Hematopoietic multipotent progenitor cell treated with erythropoietin and hydrocortisone succinate and interleukin-3 and kit ligand, for 8 days (in vitro differentiated cells): ENCODE data around the gene CDR2L.

Experiments used
- DNase-seq: peaks from one replicate; pipeline ENCODE4 v3.0.0-alpha.2; 2015

Gene CDR2L

DNA sequence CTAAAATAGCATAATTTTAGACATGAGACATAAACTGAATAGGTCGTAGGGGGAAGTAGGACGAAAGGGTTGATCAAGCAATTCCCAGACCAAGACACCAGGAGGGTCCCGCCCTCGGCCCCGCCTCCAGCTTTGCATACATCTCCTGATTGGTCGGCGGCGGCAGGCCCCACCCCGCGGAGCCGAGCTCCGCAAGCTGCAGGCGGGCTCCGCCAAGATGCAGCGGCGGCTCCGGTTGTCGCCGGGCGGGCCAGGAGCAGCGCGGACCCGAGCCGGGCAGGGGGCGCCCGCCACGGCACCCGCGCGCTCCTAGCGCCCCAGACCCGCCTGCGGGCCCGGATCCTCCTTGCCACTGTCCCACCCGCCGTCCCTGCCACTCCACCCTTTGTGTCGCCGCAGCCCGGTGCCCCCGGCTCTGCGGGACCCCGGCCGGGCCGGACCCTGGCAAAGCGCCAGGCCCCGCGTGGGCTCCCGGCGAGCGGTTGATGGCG lies at the start of gene CDR2L:
Gene CDR2L (plus strand): TSS at position 215 of the 491 bp plus-strand sequence. CDS start 412 bp downstream, outside the sequence.
- peak; percentile 87 for DNase-seq

DNA sequence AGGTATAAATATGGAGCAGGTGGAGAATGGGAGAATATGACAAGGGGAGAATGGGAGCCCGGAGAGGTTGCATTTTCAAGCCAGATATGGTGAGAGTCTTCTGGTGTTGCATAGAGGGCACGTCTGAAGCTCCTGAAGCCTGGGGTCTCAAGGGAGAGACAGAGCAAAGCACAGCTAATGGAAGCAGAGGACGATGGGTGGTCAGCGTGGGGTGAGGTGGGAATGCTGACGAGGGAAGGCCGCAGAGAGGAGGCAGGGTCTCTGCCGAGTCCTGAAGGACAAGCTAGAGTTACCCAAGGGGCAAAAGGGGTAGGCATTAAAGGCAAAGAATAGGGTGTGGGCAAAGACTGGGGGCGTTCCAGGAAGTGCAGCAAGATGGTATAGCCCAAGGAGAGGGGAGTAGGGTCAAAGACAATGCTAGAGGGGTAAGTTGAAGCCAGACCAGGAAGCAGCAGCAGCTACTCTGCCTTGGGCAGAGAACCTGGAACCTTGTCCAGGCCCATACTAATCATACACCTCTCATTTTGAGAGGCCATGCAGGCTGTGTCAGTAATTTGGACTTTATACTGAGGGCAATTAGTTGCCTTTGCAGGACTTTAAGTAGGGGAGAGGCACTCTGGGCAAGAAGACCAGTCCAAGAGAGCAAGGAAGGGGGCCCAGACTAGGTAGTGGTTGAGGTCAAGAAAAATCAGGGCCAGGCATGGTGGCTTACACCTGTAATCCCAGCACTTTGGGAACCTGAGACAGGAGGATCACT lies 49.1 kb upstream of the CDR2L start:
- no peak for DNase-seq

DNA sequence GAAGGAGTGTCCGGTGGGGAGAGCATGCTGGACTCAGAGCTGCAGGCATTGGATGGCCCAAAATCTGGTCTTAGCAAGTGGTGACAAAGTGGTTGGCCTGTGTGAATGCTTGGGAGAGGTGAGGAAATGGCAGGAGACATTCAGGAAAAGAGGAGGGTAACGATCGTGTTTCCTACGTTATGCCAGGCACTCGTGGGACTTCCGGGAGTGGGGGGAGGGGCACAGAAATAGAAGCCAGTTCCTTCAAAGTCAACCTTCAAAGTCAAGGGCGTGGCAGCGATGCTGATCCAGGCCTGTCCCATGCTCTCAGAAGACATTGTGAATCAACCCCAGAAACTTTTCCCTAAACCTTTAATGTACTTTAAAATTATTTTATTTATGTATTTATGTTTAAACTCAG lies 47.9 kb upstream of the CDR2L start:
- no peak for DNase-seq

DNA sequence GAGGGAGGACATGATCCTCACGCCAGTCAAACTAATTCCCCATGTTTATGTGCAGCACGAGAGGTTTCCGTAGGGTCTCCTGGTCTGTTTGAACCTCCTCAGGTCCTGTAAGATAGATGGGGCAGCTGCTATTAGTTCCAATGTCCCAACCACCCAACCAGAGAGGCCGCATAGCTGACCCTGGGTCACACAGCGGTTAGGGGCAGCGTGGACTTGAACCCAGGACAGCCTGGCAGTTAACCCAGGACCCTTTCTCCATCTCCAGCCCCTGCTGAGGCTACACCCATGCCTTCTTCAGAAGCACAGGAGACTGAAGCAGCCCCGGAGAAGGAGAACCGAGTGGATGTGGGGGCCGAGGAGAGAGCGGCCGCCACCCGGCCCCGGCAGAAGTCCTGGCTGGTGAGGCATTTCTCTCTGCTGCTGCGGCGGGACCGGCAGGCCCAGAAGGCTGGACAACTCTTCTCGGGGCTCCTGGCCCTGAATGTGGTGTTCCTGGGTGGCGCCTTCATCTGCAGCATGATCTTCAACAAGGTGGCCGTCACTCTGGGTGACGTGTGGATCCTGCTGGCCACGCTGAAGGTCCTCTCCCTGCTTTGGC lies 46.2 kb upstream of the CDR2L start:
- no peak for DNase-seq

DNA sequence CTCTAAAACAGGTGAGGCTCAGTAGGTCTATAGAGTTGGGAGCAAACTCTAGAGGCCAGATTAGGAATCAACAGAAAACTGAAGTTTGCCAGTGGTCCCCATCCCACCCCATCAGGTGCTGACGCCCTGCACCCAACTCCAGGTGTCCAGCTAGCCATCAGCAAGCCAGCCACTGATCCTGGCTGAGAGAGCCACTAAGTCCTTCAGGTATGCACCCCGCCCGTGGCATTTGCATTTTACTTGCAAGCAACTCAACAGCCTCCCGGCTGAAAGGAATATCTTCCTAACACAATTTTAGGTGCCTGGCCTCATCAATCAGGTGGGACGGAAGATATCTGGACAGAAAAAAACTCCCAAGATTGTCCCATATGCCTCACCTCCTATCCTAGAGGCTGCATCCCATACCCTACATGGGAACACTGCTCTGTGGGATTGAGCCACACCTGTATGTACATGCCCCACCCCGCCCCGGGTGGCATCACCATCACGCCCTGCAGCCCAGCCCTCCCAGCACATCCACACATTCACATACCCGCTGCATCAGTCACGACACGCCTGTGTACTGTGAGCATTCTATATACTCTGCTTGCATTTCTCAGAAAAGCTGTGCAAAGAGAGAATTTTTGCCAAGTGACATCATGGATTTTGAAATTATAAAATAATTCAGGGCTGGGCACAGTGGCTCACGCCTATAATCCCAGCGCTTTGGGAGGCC lies 43.5 kb upstream of the CDR2L start:
- DNase-seq: no peak

DNA sequence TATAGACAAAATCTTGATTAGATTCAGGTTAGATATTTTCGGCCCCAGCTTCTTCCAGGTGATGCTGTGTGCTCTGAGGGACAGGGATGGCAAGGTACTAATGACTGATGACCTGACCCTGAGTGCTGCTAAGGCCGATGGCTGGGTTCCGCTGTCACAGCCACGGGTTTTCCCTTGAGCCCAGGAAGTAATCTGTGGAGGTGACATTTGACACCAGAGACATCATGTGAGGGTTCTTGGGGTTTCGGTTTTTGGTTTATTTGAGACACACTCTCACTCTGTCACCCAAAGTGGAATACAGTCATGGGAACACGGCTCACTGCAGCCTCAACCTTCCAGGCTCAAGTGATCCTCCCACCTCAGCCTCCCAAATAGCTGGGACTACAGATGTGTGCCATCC lies 41.9 kb upstream of the CDR2L start:
- no peak for DNase-seq

DNA sequence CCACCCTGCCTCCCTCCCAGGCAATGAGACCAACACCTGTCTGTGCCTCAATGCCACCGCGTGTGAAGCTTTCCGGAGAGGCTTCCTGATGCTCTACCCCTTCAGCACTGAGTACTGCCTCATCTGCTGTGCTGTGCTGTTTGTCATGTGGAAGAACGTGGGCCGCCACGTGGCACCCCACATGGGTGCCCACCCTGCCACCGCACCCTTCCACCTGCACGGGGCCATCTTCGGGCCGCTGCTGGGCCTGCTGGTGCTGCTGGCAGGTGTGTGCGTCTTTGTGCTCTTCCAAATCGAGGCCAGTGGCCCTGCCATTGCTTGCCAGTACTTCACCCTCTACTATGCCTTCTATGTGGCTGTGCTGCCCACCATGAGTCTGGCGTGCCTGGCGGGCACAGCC lies 40.8 kb upstream of the CDR2L start:
- no peak for DNase-seq

DNA sequence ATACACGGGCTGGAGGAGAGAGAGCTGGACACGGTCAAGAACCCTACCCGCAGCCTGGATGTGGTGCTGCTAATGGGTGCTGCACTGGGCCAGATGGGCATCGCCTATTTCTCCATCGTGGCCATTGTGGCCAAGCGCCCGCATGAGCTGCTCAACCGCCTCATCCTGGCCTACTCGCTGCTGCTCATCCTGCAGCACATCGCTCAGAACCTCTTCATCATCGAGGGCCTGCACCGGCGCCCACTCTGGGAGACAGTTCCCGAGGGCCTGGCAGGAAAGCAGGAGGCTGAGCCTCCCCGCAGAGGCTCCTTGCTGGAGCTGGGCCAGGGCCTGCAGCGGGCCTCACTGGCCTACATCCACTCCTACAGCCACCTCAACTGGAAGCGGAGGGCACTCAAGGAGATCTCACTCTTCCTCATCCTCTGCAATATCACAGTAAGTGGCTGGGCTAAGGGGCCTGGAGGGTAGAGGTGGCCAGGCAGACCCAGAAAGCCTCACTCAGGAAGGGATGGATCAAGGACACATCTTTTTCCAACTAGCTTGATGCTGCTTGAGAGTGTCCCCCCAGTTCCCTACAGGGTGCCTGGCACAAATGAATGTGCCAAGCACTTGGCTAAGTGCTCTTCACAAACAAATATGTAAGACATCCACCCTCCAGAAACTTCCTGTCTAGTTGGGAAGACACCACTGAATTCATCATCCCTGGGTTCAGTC lies 40.2 kb upstream of the CDR2L start:
- DNase-seq: no peak

DNA sequence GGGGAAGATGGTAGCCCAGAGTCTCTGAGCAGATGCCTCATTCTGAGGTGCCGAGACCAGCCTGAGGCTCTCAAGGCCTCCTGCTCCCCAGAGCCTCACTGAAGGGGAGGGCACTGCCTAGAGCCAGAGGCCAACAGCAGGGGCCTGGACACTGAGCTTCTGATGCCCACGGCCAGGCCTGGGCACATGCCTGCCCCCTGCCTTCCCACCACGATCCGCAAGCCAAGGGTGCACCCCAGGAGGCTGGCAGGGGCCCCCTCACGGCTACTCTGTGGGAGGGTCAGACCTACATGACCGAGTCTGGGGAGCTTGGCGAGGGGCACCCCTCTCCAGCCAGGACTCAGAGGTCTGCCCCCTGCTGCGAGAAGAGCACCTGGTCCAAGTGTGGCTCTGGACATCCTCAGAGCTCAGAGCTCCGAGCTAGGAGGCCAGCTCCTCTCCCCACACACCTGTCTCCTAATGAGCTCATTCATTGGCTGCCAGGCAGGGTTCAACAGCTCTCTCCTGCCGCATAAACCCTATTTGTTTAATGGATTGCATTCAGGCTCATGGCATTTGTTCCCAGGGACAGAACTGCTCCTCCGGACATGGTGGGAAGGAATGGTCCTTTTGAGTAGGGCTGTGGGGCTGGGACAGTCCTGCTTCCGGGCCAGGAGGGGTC lies 37.8 kb upstream of the CDR2L start:
- no peak for DNase-seq

DNA sequence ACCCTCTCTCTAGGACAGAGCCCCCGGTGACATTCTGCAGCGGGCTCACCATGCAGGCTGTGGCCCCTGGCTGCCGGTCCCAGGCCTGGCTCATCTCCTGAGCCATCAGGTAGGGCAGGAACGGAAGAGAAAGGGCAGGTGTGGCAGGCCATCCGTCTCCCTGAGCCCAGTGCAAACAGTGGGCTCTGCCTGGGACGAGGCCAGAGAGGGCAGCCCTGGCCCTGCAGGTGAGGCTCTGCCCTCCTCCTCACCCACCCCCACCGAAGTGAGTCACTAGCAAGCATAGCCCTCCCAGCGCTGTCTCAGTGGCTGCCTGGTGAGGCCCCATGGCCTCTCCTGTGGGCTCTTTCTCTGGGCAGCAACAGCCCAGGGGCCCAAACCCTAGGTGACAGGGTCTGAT lies 37.2 kb upstream of the CDR2L start:
- DNase-seq: no peak

DNA sequence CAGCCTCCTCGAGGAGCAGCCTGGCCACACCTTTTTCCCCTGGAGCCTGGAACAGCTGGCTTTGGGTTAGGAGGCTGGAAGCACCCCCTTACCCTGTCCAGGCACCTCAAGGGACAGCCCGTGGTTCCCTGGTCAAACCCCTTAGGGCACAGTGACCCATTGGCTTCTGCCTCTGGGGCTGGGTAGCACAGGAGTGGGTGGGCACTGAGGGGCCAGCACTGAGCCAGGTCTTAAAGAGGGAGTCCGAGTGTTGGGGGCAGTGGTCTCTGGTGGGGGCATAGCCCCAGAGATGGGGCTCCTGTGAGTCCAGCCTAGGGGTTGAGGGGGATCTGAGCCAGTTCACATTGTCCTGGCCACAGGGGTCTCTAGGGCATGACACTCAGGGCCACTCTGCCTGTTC lies 36.4 kb upstream of the CDR2L start:
- no peak for DNase-seq

DNA sequence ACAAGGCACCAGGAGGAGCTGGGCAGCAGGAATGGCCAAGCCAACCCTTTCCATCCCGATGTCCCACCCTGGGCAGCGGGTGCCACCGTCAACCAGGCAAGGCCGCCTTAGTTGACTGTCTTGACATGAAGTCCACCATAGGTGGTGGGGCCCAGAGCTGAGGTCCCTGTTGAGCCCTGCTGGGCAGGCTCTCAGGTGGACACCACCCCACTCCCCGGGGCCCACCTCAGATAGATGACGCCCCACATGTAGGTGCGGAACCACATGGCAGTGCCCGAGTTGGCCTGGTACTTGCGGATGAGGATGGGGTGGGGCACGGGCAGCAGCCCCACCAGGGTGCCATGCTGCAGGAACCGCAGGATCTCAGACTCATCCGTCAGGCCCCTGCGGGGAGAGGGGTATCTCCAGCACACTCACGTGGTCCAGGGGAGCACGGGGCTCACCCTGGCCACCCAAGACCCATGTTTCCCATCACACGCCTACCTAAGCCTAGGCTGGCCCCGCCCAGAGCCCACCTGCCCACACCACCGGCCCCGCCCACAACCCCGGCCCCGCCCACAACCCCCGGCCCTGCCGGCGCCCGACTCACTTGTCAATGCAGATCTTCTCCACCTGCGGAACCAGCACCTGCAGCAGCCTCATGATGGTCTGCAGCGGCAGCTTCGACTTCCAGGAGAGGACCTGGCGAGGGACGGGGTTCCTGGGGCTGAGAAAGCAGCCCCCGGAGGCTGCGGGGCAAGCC lies 35.6 kb upstream of the CDR2L start:
- no peak for DNase-seq

DNA sequence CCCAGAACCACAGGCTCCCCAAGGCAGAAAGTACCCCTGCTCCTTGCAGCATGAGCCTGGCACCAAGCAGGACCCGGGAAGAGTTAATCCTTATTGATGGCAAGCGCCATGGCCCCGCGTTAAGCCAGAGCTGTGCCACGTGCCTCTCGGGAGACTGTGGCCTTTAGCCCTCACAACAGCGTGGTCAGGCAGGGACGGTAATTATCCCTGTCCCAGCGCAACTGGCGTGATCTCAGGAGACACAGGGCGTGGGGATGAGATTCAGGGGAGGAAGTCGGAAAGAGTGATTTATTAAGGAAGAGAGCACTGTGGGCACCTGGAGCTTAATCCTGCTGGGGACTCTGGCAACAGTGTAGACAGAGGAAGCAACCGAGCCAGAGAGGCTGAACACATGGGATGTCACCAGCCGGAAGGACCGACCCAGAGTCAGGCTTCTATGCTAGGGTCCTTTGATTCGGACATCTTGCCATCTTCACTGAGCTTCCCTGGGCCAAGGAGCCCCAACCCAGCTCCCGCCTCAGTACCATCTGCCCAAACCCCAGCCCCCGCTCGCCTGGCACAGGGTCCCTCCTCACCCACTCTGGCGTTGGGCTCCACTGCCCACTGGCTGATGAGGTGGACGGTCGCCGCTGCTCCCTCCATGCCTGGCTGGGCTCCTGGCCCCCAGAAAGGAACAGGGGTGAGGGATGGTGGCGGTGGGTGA lies 34.9 kb upstream of the CDR2L start:
- DNase-seq: no peak

DNA sequence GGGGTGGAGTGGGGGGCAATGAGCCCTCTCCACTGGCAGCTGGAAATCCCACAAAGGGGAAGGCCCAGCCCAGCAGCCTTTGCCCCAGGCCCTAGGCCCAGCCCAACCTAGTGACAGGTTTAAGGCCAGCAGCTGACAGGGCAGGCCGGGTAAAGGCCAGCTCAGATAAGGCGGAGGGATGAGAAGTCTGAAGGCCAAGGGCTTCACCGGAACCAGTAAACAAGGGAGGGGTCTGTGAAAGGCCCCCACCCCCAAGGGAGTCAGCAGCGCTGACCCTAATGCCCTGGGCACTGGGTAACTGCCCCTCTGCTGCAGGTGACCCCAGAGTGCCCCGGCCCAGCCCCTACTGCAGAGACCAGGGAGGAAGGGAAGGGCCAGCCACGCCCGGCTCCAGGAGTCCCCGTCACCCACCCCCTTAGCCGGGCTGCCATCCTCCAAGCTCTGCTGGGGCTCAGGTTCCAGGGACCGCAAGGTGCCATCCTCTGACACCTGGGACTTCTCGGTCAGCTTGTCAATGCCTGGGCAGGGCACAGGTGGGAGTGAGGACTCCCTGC lies 34.2 kb upstream of the CDR2L start:
- DNase-seq: no peak

DNA sequence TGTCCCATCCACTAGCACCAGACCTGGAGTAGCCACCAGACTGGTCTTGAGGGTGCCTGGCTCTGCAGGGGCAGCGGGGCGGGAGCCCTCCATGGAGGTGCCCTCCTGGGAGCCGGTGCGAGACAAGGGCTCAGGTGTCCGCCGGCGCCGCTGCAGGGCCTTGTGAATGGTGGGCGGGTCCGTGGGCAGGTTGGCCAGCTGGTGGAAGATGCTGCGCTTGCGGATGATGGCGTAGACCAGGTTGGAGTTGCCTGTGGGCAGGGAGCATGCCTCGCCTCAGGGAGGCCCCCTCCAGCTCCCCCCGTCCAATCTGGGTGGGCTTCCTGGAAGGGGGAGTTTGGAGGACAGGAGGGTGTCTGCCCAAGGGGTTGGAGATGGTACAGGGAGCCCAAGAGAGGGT lies 33.3 kb upstream of the CDR2L start:
- DNase-seq: no peak

DNA sequence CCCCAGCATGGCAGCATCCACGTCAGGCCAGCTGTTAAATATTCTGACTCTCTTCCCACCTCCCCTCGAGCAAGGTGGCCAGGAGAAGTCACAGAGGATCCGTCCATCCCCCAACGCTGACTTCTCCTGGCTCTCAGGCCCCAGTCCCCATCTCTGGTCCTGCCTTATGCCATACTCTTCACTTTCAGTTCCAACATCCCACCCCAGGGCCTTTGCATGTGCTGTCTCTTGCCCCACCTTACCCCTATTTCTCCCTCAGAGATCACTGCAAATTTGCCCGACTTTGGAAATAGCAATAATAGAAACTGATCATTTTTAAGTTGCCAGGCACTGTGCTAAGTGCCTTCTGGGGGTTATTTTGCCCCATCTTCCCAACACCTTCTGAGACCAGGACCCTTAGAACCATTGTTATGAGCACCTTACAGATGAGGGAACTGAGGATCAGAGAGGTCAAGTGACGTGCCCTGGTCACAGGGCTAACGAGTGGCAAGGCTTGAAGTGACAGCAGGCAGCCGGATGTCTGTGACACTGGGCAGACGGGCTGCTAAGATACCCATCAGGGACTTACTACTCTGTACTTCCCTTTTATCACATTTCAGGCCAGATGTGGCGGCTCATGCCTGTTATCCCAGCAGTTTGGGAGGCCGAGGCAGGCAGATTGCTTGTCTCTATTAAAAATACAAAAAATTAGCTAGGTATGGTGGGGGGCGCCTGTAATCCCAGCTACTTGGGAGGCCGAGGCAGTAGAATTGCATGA lies 32.6 kb upstream of the CDR2L start:
- no peak for DNase-seq

DNA sequence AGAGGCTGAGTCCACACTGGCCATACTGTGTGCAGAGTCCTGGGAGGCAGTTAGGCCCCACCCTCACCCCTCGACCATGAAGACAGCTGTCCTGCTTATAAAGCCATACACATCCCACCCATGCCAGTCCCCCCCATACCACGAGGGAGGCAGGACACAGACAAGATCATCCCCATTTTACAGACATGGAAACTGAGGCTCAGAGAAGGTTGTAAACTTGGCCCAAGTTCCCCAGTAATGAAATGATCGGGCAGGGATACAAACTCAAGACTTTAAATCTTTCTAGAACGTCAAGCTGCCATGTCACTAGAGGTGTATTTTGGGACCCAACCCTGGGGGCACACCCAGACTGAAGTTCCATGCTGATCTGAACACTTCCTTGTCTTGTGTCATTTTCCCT lies 31.3 kb upstream of the CDR2L start:
- DNase-seq: no peak

DNA sequence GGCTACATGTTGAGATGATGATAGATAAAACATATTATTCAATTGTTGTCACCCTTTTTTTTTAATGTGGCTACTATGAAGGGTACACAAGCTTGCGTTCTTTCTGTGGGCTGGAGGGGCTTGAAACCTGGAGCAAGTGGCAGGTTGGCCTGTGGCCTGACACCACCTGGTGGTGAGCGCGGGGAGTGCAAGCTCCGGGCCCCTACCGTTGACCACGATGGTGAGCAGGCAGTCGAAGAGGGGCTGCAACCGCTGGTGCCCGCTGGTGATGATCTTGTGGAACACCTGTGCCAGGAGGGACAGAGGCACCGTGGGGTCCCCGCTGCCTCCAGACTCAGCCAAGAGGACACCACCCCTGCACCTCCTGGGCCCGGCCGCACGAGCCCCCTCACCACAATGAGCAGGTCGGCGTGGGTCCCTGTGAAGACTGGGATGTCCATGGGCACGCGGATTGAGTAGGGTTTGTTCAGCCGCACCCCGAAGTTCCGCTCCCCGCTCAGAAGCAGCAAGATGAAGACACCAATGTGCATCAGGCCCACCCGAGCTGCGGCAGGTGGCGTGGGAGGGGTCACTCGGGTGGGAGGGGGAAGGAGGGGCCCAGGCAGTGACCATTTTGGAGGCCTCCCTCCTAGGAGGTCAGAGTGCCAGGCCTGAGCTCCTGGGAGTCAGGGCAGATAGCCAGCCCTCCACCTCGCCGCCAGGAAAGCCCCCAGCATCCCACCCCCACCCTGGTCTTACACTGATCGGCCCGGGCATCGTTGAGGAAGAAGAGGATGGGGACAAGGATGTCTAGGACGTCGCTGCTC lies 29.3 kb upstream of the CDR2L start:
- DNase-seq: peak; percentile 60

DNA sequence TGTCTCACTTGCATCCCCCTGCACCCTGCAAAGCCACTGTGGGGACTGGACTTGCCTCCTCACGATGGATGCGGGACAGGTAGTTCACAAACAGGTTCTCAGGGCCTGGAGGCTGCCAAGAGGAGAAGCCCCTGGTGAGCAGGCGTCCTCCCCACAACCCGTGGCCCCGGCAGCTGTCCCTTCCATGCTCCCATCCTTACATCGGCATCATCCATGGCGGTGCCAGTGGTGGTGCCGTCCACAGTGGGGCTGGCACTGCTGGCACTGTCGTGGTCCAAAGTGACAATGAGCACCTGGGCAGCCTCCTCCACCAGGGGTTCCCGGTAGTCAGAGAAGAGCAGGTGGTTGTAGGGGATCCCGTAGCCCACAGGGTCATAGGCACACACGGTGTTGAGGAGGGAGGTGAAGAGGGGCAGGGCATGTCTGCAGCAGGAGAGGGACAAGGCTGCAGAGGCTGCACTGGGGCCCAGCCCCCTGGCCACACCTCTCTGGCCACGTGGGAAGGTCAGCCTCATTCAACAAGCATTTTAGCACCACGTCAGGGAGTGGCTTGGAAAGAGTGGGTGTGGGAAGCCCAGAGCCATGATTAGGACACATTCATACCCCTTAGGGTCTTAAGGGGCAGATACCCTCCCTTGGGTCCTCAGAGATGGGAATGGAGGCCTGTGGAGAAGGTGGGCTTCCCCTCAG lies 27.5 kb upstream of the CDR2L start:
- no peak for DNase-seq
